COLO668 (cell line): ENCODE results near the gene DGCR8.

ENCODE experiments used
- DNase-seq: peaks from one replicate; lab custom pipeline; 2025; ENCODE audit not compliant: unreplicated experiment; lab: John Stamatoyannopoulos, UW

DGCR8 gene

GRCh38 chr22:20052309-20053259, 27.5 kb upstream of the DGCR8 start:
- DNase-seq: no peak

- DNase-seq: no peak
Measured at GRCh38 chr22:20053407-20054033, 26.5 kb upstream of the DGCR8 start.

- no peak for DNase-seq
Measured at GRCh38 chr22:20054034-20054427, 26.0 kb upstream of the DGCR8 start.

- no peak for DNase-seq
Measured at GRCh38 chr22:20054485-20054884, 25.6 kb upstream of the DGCR8 start.

- DNase-seq: no peak
Measured at GRCh38 chr22:20055144-20055543, 24.9 kb upstream of the DGCR8 start.

GRCh38 chr22:20055654-20056053, 24.4 kb upstream of the DGCR8 start:
- no peak for DNase-seq

GRCh38 chr22:20056161-20056560, 23.9 kb upstream of the DGCR8 start:
- DNase-seq: no peak

GRCh38 chr22:20056696-20057386, 23.2 kb upstream of the DGCR8 start:
- DNase-seq: no peak

- DNase-seq: no peak
Measured at GRCh38 chr22:20057596-20058268, 22.3 kb upstream of the DGCR8 start.

GRCh38 chr22:20058989-20059770, 20.9 kb upstream of the DGCR8 start:
- DNase-seq: no peak

GRCh38 chr22:20060700-20061480, 19.2 kb upstream of the DGCR8 start:
- DNase-seq: no peak

GRCh38 chr22:20061481-20061861, 18.6 kb upstream of the DGCR8 start:
- DNase-seq: no peak

- DNase-seq: no peak
Measured at GRCh38 chr22:20062043-20062765, 17.8 kb upstream of the DGCR8 start.

- no peak for DNase-seq
Measured at GRCh38 chr22:20062766-20063083, 17.3 kb upstream of the DGCR8 start.

GRCh38 chr22:20063271-20064139, 16.5 kb upstream of the DGCR8 start:
- no peak for DNase-seq

- DNase-seq: no peak
Measured at GRCh38 chr22:20064140-20064480, 15.9 kb upstream of the DGCR8 start.

- DNase-seq: no peak
Measured at GRCh38 chr22:20064545-20065262, 15.3 kb upstream of the DGCR8 start.
